DND-41 (cell line): ENCODE measurements around the gene CD72.

Experiments used
- EZH2 ChIP-seq: IDR thresholded peaks from 3 replicates; pipeline ENCODE4 v1.6.1; 2012; ENCODE audit warnings: borderline replicate concordance, low read depth, mild to moderate bottlenecking, moderate library complexity, low read length, inconsistent platforms; ENCODE audit not compliant: severe bottlenecking
- TF ChIP-seq, protein P1 (sequence below): IDR thresholded peaks from 2 replicates; pipeline ENCODE4 v1.5.1; 2012; ENCODE audit warnings: borderline replicate concordance, low read length, moderate library complexity, mild to moderate bottlenecking; ENCODE audit not compliant: poor library complexity, severe bottlenecking; ENCODE audit errors: extremely low read depth

DNA sequence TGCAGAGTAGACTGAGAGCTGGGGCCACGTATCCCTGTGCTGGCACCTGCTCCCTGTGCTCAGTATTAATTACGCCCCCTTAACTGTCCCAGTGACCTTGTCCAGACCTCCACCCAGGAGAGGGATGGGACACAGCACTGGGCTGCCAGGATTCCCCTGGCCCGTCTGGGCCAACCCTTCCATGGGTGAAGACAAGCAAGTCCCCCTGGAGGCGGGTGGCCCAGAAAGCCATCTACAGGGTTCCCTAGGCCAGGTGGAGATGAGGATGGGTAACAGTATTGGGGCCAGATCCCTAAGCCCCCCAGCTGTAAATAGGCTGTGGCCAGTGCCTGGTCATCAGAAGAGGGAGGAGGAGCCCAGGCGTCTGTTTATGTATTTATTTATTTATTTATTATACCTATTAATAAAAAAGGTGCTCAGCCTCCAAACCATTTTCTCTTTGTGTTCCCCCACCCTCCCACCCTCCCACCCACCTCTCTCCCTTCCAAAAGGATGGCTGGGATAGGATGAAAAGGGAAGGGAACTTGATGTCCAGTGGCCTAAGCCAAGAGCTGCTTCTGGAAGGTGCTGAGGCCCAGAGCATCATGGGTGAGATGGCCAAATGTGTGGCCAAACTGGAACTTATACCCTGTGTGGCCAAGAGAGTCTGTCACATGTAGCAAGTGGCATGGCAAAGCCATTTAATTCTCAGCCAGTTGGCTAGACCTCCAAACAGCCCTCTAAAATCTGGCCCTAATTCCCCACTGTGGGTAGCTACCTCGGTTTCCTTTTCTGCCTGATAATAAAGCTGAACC lies 56.5 kb downstream of the CD72 start:
- TF ChIP-seq, protein P1, sequence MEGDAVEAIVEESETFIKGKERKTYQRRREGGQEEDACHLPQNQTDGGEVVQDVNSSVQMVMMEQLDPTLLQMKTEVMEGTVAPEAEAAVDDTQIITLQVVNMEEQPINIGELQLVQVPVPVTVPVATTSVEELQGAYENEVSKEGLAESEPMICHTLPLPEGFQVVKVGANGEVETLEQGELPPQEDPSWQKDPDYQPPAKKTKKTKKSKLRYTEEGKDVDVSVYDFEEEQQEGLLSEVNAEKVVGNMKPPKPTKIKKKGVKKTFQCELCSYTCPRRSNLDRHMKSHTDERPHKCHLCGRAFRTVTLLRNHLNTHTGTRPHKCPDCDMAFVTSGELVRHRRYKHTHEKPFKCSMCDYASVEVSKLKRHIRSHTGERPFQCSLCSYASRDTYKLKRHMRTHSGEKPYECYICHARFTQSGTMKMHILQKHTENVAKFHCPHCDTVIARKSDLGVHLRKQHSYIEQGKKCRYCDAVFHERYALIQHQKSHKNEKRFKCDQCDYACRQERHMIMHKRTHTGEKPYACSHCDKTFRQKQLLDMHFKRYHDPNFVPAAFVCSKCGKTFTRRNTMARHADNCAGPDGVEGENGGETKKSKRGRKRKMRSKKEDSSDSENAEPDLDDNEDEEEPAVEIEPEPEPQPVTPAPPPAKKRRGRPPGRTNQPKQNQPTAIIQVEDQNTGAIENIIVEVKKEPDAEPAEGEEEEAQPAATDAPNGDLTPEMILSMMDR = no peak
- TF ChIP-seq EZH2 = no peak
